Mucosa of descending colon (tissue), 3 donors: ENCODE results near the gene BCDIN3D. TPM values are rescaled to one million over a fixed set of nuclear protein-coding genes. Genes with fewer than 3 reads are reported as not detected.

Source experiments
- ATAC-seq: fragments of 200-7000 bp; cut with Tn5 transposase; one replicate; pipeline ENCODE4 v1.9.1; 2020; ENCODE audit warnings: mild to moderate bottlenecking, moderate library complexity
- DNase-seq, 3 donors: peaks; one replicate each; pipeline ENCODE4 v3.0.0-alpha.2; 2020
- H3K36me3 ChIP-seq: fragments of 200-600 bp; one replicate; pipeline ENCODE4 v1.8.0; 2021; ENCODE audit warnings: low read depth, mild to moderate bottlenecking
- H3K4me1 ChIP-seq: fragments of 200-600 bp; one replicate; pipeline ENCODE4 v1.8.0; 2021; ENCODE audit warnings: low read depth, mild to moderate bottlenecking
- H3K4me3 ChIP-seq: fragments of 200-600 bp; one replicate; pipeline ENCODE4 v1.8.0; 2021; ENCODE audit warnings: mild to moderate bottlenecking
- H3K9me3 ChIP-seq: fragments of 200-600 bp; one replicate; pipeline ENCODE4 v1.8.0; 2021; ENCODE audit warnings: mild to moderate bottlenecking
- CTCF ChIP-seq: fragments of 200-600 bp; IDR thresholded peaks from one replicate; pipeline ENCODE4 v1.8.0; 2022; ENCODE audit warnings: antibody characterized with exemption, mild to moderate bottlenecking
- intact Hi-C, 2 donors: fragments of 100-400 bp; cut with DNase I in 1 of 2; cut with micrococcal nuclease in 1 of 2; formaldehyde crosslinking; loops; one replicate each; pipeline versions ENCODE4 v1.11.0 to v1.11.1; 2022; cut with DNase I, micrococcal nuclease
- total RNA-seq, 3 donors: library from RNA; stranded (reverse); fragmentation: NEBNext Ultra II Directional in 2 of 3; extraction: Animal tissue kit (Norgen Biotek cat#: 25700) in 2 of 3; gene quantifications; one replicate each; pipeline versions ENCODE4 v1.2.1 to v1.2.4, GENCODE V29; 2021 to 2023
- donor health status: DM: no; HTN: no; CAD: no; lungs with moderate emphysema.
- donor health status: DM: no; HTN: no; CAD: no.
- donor health status: DM: no; HTN: yes; CAD: no.

The BCDIN3D gene
- total RNA-seq, 3 donors from 2014 or later: 3.0 to 5.0 (median 3.7) TPM

GRCh38 chr12:49797449-49797776, 45.5 kb downstream of the BCDIN3D start:
- Histone ChIP-seq H3K36me3 (no peaks in the 10 kb centered on the region), H3K4me1 (no peaks in the 10 kb centered on the region), H3K4me3 (no peak overlapping the region), H3K9me3 (no peaks in the 10 kb centered on the region)
- no peak for DNase-seq
- intact Hi-C loops: no loop called here
- no peak for ATAC-seq
- TF ChIP-seq CTCF: no peak

- intact Hi-C loops: no loop called here
- no peak overlapping the region for H3K4me3 ChIP-seq
- DNase-seq (no peak), ATAC-seq (no peak)
- H3K9me3 ChIP-seq: no peaks in the 10 kb centered on the region
- no peak for TF ChIP-seq CTCF
- no peaks in the 10 kb centered on the region for H3K4me1 ChIP-seq
- no peaks in the 10 kb centered on the region for H3K36me3 ChIP-seq
Measured at GRCh38 chr12:49796606-49797448, 46.1 kb downstream of the BCDIN3D start.

- Histone ChIP-seq H3K4me3 (no peak overlapping the region), H3K4me1 (no peaks in the 10 kb centered on the region), H3K36me3 (no peaks in the 10 kb centered on the region), H3K9me3 (no peaks in the 10 kb centered on the region)
- DNase-seq: no peak
- intact Hi-C loops: no loop called here
- TF ChIP-seq CTCF: no peak
- ATAC-seq: no peak
Measured at GRCh38 chr12:49796155-49796554, 46.8 kb downstream of the BCDIN3D start.

DNA sequence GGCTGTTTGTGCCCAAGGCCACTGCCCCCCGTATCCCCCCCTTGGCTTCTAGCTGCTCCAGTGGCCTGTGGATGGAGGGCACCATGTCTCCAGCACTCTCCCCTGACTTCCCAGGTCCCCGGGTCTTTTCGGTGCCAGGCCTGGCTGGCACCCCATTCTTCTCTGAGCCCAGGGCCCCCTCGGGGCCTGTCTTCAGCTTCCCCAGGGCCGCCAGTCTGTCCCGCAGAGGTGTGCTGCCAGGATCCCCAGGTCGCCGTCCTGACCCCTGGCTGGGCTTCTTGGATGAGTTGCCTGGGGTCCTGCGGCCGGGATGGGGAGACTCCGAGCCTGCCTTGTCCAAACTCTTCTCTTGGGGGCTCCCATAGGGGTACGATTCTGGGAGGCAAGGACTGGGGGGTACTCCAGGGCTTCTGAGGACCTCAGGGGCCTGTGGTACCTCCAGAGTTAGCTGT, 47.2 kb downstream of the BCDIN3D start:
- H3K9me3 ChIP-seq: no peaks in the 10 kb centered on the region
- intact Hi-C loops: no loop called here
- H3K4me3 ChIP-seq: no peak overlapping the region
- DNase-seq (no peak), ATAC-seq (no peak)
- TF ChIP-seq CTCF: no peak
- no peaks in the 10 kb centered on the region for H3K36me3 ChIP-seq
- H3K4me1 ChIP-seq: no peaks in the 10 kb centered on the region

- ATAC-seq (no peak), DNase-seq (no peak)
- Histone ChIP-seq H3K9me3 (no peaks in the 10 kb centered on the region), H3K4me1 (no peaks in the 10 kb centered on the region), H3K4me3 (no peak overlapping the region), H3K36me3 (no peaks in the 10 kb centered on the region)
- no peak for TF ChIP-seq CTCF
- intact Hi-C loops: no loop called here
Measured at GRCh38 chr12:49794811-49795653, 47.9 kb downstream of the BCDIN3D start.
